ENCODE results near the gene F2RL1.
"Not testable (repeated sequence)": the region's sequence is repeated elsewhere in the genome, so short reads cannot be mapped to it uniquely, and the experiment has no call there.

Gene F2RL1

GRCh38 chr5:76805821-76806505, 12.9 kb upstream of the F2RL1 start:
- peak; percentile 86 for DNase-seq (ENCODE audit: low read depth, low spot score)

GRCh38 chr5:76807296-76807695, 11.5 kb upstream of the F2RL1 start:
- peak; percentile 92 for DNase-seq (ENCODE audit: low read depth, low spot score)

GRCh38 chr5:76808141-76808691, 10.6 kb upstream of the F2RL1 start:
- DNase-seq (ENCODE audit: low read depth, low spot score): peak; percentile 68

GRCh38 chr5:76809141-76809540, 9.7 kb upstream of the F2RL1 start:
- no peak for DNase-seq (ENCODE audit: low read depth, low spot score)

GRCh38 chr5:76810236-76810635, 8.6 kb upstream of the F2RL1 start:
- no peak for DNase-seq (ENCODE audit: low read depth, low spot score)

- peak; percentile 32 for DNase-seq (ENCODE audit: low read depth, low spot score)
Observed at GRCh38 chr5:76811214-76811613, 7.6 kb upstream of the F2RL1 start.

- DNase-seq (ENCODE audit: low read depth, low spot score): not testable (repeated sequence)
Observed at GRCh38 chr5:76812209-76812608, 6.6 kb upstream of the F2RL1 start.

GRCh38 chr5:76813982-76814562, 4.8 kb upstream of the F2RL1 start:
- peak; percentile 83 for DNase-seq (ENCODE audit: low read depth, low spot score)

GRCh38 chr5:76816110-76816831, 2.6 kb upstream of the F2RL1 start:
- no peak for DNase-seq (ENCODE audit: low read depth, low spot score)

- peak; percentile 52 for DNase-seq (ENCODE audit: low read depth, low spot score)
Observed at GRCh38 chr5:76819851-76820525, 1.2 kb downstream of the F2RL1 start.

GRCh38 chr5:76820526-76820890, 1.7 kb downstream of the F2RL1 start:
- DNase-seq (ENCODE audit: low read depth, low spot score): peak; percentile 28

GRCh38 chr5:76821136-76821535, 2.3 kb downstream of the F2RL1 start:
- DNase-seq (ENCODE audit: low read depth, low spot score): peak; percentile 21

GRCh38 chr5:76822105-76822731, 3.4 kb downstream of the F2RL1 start:
- not testable (repeated sequence) for DNase-seq (ENCODE audit: low read depth, low spot score)

- not testable (repeated sequence) for DNase-seq (ENCODE audit: low read depth, low spot score)
Observed at GRCh38 chr5:76826416-76826815, 7.6 kb downstream of the F2RL1 start.

- DNase-seq (ENCODE audit: low read depth, low spot score): peak; percentile 98
Observed at GRCh38 chr5:76831110-76831452, 12.3 kb downstream of the F2RL1 start.

GRCh38 chr5:76836181-76836580, 17.4 kb downstream of the F2RL1 start:
- DNase-seq (ENCODE audit: low read depth, low spot score): no peak

GRCh38 chr5:76836585-76836984, 17.8 kb downstream of the F2RL1 start:
- DNase-seq (ENCODE audit: low read depth, low spot score): peak; percentile 17

GRCh38 chr5:76838481-76839261, 19.8 kb downstream of the F2RL1 start:
- peak; percentile 91 for DNase-seq (ENCODE audit: low read depth, low spot score)

GRCh38 chr5:76841361-76841760, 22.5 kb downstream of the F2RL1 start:
- no peak for DNase-seq (ENCODE audit: low read depth, low spot score)

- no peak for DNase-seq (ENCODE audit: low read depth, low spot score)
Observed at GRCh38 chr5:76845890-76846289, 27.1 kb downstream of the F2RL1 start.

Measured in astrocyte of the hippocampus (primary cell).